ENCODE measurements around the gene YWHAQ. TPM values are rescaled to one million over a fixed set of nuclear protein-coding genes. Genes with fewer than 3 reads are reported as not detected.

Gene YWHAQ
- total RNA-seq, 1 donor = 242 TPM

DNA sequence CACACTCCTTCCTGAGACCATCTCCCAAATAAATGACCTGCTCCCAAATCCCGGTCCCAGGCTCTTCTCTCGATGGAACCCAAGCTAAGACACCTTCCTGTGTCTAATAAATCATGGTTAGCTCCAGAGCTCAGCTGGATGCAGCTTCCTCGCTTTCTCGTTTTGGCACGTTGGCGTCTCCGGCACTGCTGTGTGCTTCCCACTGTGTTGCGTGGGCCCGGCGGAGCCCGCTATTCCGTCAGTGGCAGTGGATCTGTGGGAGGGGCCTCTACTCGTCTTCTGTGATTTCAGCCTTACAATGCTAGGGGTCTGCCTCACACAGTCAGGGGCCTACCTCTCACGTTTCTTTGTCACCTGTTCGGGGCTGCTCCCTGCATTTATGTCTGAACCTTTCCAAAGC, 29.4 kb upstream of the YWHAQ start:
- DNase-seq (ENCODE audit: insufficient read length, low spot score, missing footprints) = no peak
- H4K20me1 ChIP-seq (ENCODE audit: insufficient read depth, low read length) = no peaks in the 10 kb centered on the region
- H3K27ac ChIP-seq (ENCODE audit: low read depth, low read length) = no peak overlapping the region
- no peaks in the 10 kb centered on the region for H3K27me3 ChIP-seq (ENCODE audit: insufficient read depth, low read length)
- no peaks in the 10 kb centered on the region for H3K36me3 ChIP-seq (ENCODE audit: insufficient read depth, low read length)
- TF ChIP-seq, protein P1, sequence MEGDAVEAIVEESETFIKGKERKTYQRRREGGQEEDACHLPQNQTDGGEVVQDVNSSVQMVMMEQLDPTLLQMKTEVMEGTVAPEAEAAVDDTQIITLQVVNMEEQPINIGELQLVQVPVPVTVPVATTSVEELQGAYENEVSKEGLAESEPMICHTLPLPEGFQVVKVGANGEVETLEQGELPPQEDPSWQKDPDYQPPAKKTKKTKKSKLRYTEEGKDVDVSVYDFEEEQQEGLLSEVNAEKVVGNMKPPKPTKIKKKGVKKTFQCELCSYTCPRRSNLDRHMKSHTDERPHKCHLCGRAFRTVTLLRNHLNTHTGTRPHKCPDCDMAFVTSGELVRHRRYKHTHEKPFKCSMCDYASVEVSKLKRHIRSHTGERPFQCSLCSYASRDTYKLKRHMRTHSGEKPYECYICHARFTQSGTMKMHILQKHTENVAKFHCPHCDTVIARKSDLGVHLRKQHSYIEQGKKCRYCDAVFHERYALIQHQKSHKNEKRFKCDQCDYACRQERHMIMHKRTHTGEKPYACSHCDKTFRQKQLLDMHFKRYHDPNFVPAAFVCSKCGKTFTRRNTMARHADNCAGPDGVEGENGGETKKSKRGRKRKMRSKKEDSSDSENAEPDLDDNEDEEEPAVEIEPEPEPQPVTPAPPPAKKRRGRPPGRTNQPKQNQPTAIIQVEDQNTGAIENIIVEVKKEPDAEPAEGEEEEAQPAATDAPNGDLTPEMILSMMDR (IDR thresholded peaks at IDR 0.05; ENCODE audit: extremely low read depth, low read depth, low read length) = no peak
- no peak overlapping the region for H2AFZ ChIP-seq (ENCODE audit: low read length)
- no peaks in the 10 kb centered on the region for H3K79me2 ChIP-seq (ENCODE audit: insufficient read depth, low read length)
- H3K4me1 ChIP-seq (ENCODE audit: insufficient read depth, low read length) = peaks cover 27% of the 10 kb centered on the region
- no peaks in the 10 kb centered on the region for H3K9me3 ChIP-seq (ENCODE audit: low read depth, low read length)
- H3K4me3 ChIP-seq (ENCODE audit: insufficient read depth, low read length) = no peak overlapping the region
- H3K4me2 ChIP-seq (ENCODE audit: insufficient read depth, low read length) = no peak overlapping the region

DNA sequence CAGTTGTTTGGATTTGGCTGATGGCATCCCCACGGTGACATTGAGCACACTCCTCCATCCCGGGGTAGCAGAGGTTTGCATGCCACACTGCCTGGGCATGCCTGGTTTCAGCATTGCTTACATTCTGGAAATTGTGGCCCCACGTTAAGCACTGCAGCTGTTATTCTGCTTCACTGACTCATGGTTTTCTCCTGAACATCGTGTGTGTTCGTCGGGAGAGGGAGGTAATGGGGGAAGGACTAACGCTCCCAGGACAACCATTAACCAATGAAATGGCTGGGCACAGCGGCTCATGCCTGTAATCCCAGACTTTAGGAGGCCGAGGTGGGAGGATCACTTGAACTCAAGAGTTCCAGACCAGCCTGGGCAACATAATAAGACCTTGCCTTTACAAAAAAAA, 28.2 kb upstream of the YWHAQ start:
- TF ChIP-seq, protein P1 (IDR thresholded peaks at IDR 0.05; ENCODE audit: extremely low read depth, low read depth, low read length) = no peak
- Histone ChIP-seq H3K27ac (ENCODE audit: low read depth, low read length) (no peak overlapping the region), H3K79me2 (ENCODE audit: insufficient read depth, low read length) (no peaks in the 10 kb centered on the region), H3K27me3 (ENCODE audit: insufficient read depth, low read length) (no peaks in the 10 kb centered on the region), H3K4me2 (ENCODE audit: insufficient read depth, low read length) (no peak overlapping the region), H3K4me3 (ENCODE audit: insufficient read depth, low read length) (no peak overlapping the region), H3K4me1 (ENCODE audit: insufficient read depth, low read length) (peaks cover 33% of the 10 kb centered on the region), H2AFZ (ENCODE audit: low read length) (no peak overlapping the region), H3K36me3 (ENCODE audit: insufficient read depth, low read length) (no peaks in the 10 kb centered on the region), H4K20me1 (ENCODE audit: insufficient read depth, low read length) (no peaks in the 10 kb centered on the region), H3K9me3 (ENCODE audit: low read depth, low read length) (no peaks in the 10 kb centered on the region)
- no peak for DNase-seq (ENCODE audit: insufficient read length, low spot score, missing footprints)

DNA sequence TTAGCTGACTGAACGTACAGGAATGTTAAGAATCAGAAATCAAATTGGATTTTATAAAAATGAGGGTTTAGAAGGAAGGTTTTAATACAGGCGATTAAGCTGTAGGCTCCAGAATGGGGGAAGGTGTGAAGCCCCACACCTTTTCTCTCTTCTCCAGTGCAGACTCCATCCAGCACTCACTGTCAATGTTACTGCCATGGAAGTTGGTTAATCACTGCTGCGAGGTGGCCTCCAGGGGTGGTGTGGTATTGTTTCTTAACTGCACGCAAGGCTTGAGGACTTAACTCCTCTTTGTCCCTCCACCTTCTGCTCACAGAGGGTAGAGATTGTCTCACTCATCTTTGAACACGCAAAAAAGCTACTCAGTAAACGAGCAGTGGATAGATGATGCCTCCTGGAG, 26.9 kb upstream of the YWHAQ start:
- no peak overlapping the region for H3K27ac ChIP-seq (ENCODE audit: low read depth, low read length)

DNA sequence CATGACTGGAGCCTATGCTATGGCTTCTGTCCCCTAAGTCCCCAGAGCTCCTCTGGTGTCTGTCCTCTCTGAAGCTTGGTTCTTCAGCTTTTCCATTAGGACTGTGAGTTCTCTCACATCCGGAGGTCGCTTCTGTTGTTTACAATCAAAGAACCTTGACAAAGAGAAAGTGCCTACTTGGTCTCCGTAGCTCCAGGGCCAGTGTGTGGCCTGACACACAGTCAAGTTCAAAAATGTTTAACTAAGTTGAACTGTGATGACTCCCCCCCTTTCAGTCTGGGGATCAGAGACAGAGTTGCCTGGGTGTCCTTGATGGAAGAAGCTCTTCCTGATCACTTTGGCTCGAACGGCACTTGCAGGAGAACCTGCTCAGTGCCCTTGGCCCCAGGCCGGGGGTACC, 26.3 kb upstream of the YWHAQ start:
- Histone ChIP-seq H4K20me1 (ENCODE audit: insufficient read depth, low read length) (no peaks in the 10 kb centered on the region), H3K9me3 (ENCODE audit: low read depth, low read length) (no peaks in the 10 kb centered on the region), H3K4me2 (ENCODE audit: insufficient read depth, low read length) (no peak overlapping the region), H3K27me3 (ENCODE audit: insufficient read depth, low read length) (no peaks in the 10 kb centered on the region), H2AFZ (ENCODE audit: low read length) (peak overlapping the region; percentile 0), H3K79me2 (ENCODE audit: insufficient read depth, low read length) (no peaks in the 10 kb centered on the region), H3K36me3 (ENCODE audit: insufficient read depth, low read length) (no peaks in the 10 kb centered on the region), H3K4me1 (ENCODE audit: insufficient read depth, low read length) (peaks cover 33% of the 10 kb centered on the region), H3K27ac (ENCODE audit: low read depth, low read length) (peak overlapping the region; percentile 96), H3K4me3 (ENCODE audit: insufficient read depth, low read length) (no peak overlapping the region)
- TF ChIP-seq, protein P1 (IDR thresholded peaks at IDR 0.05; ENCODE audit: extremely low read depth, low read depth, low read length) = no peak
- no peak for DNase-seq (ENCODE audit: insufficient read length, low spot score, missing footprints)

More for the DNA sequence above, 26.9 kb upstream of the YWHAQ start:
- H3K79me2 ChIP-seq (ENCODE audit: insufficient read depth, low read length) = no peaks in the 10 kb centered on the region
- H2AFZ ChIP-seq (ENCODE audit: low read length) = no peak overlapping the region
- no peak overlapping the region for H3K4me2 ChIP-seq (ENCODE audit: insufficient read depth, low read length)
- no peaks in the 10 kb centered on the region for H3K27me3 ChIP-seq (ENCODE audit: insufficient read depth, low read length)
- H4K20me1 ChIP-seq (ENCODE audit: insufficient read depth, low read length) = no peaks in the 10 kb centered on the region
- DNase-seq (ENCODE audit: insufficient read length, low spot score, missing footprints) = no peak
- no peaks in the 10 kb centered on the region for H3K36me3 ChIP-seq (ENCODE audit: insufficient read depth, low read length)
- TF ChIP-seq, protein P1 (IDR thresholded peaks at IDR 0.05; ENCODE audit: extremely low read depth, low read depth, low read length) = peak; percentile 7
- H3K4me1 ChIP-seq (ENCODE audit: insufficient read depth, low read length) = peaks cover 33% of the 10 kb centered on the region
- no peaks in the 10 kb centered on the region for H3K9me3 ChIP-seq (ENCODE audit: low read depth, low read length)
- no peak overlapping the region for H3K4me3 ChIP-seq (ENCODE audit: insufficient read depth, low read length)

Data from osteoblast (primary cell).